ENCODE results near the gene RPL7A. TPM values are rescaled to one million over a fixed set of nuclear protein-coding genes. Genes with fewer than 3 reads are reported as not detected.
"Not testable (repeated sequence)": the region's sequence is repeated elsewhere in the genome, so short reads cannot be mapped to it uniquely, and the experiment has no call there.

The RPL7A gene
- total RNA-seq: 2,043 and 2,112 TPM in 2 replicates
- polyA plus RNA-seq: 2,090 and 2,329 TPM in 2 replicates
- polyA plus RNA-seq (2011; cell fraction: cytosol; rRNA removed): 4,289 and 4,302 TPM in 2 replicates
- polyA plus RNA-seq (2011; cell fraction: nucleus; rRNA removed): 1,496 and 1,897 TPM in 2 replicates
- 2,563 and 3,428 TPM in 2 replicates for polyA plus RNA-seq (2012)
- 1,837 and 1,880 TPM in 2 replicates for polyA minus RNA-seq
- polyA minus RNA-seq (2011; cell fraction: cytosol; rRNA and poly(A)+ RNA removed): 1,856 TPM
- polyA minus RNA-seq (2011; cell fraction: nucleus; rRNA and poly(A)+ RNA removed): 248 and 295 TPM in 2 replicates
- percentile 99 among the genes with signal in this experiment for Bru-seq, nascent RNA
- BruChase-seq, experiment 1, labeled RNA remaining after a 6-hour chase: percentile 100 among the genes with signal in this experiment
- BruChase-seq, experiment 2, labeled RNA remaining after a 2-hour chase: percentile 100 among the genes with signal in this experiment
- long read RNA-seq, transcript RPL7A-205 (8 exons, 941 nt): minor isoform, 18 of 902 reads
- long read RNA-seq, transcript RPL7A-202 (8 exons, 891 nt): major isoform, 320 of 902 reads
- long read RNA-seq, transcript RPL7A-208 (2 exons, 374 nt): minor isoform, 7 of 902 reads
- long read RNA-seq, partial matches to known transcripts: 539 of 902 reads
- long read RNA-seq, other reads (novel, unspliced or antisense): 15 of 902 reads

DNA sequence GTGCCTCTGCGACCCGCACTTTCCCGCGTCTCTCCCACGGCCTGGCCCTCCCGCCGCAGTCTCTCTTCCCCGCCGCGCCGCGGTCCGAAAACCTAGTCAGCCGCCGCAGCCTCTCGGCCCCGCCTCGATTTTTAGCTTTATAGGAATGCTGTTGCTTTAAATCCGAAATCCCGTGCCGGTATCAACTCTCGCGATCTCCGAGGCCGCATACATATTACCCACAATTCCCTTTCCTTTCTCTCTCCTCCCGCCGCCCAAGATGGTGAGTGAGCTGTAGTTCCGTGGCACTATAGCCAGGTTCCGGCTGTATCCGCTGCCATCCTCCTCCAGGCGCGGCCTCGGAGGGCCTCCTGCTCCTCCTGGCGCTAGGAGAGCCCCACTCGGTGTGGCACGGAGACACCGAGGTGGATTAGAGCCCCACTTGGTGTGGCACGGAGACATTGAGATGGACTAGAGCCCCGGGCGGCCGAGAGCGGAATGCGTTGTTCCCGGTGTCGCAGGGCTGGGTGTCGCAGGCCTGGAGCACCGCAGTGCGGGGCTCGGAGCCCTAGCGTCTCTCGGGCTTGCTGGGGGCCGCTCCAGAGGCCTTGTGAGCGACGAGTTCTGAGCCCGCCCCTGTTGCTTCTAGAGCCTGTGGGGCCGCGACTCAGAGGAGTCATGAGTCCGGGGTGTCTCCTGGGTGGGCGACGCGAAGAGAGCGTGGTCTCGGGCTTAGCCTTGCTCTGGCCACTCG, at the start of gene RPL7A, which contains the start of gene MED22:
Gene RPL7A, plus strand, starts transcription at position 234 of the 733 bp plus-strand sequence. Its CDS starts 26 bp downstream, at position 260.
Gene MED22, minus strand, starts transcription at position 147 of the 733 bp plus-strand sequence. CDS start 1,469 bp downstream, outside the sequence.
- Histone ChIP-seq H3K36me3 (ENCODE audit: control insufficient read depth in 2 of 2, extremely low read depth in 1 of 2, insufficient read depth in 2 of 2, low read length in 2 of 2) (peaks cover 18 to 48% of the 10 kb centered on the region in 2 experiments), H3K27ac (ENCODE audit: insufficient read depth, low read depth, low read length) (peak within 1 kb of the TSS; percentile 91), H3K9me3 (replicated peaks; ENCODE audit: control insufficient read depth, insufficient read depth, low read length) (no peaks in the 10 kb centered on the region), H3K9ac (replicated peaks; ENCODE audit: extremely low read depth, insufficient read depth, low read length) (peak within 1 kb of the TSS; percentile 98), H3K4me3 (replicated peaks in 1 of 3; ENCODE audit: insufficient read depth in 1 of 3, low read depth in 1 of 3, low read length in 3 of 3) (peak within 1 kb of the TSS; percentile 69 to 84 (median 83)), H3K79me2 (ENCODE audit: control insufficient read depth, insufficient read depth, low read length) (peaks cover 40% of the 10 kb centered on the region), H4K20me1 (replicated peaks; ENCODE audit: control insufficient read depth, extremely low read depth, insufficient read depth, low read length) (no peaks in the 10 kb centered on the region), H2AFZ (ENCODE audit: low read depth, low read length) (peak within 1 kb of the TSS; percentile 24), H3K9me1 (replicated peaks; ENCODE audit: control insufficient read depth, extremely low read depth, insufficient read depth, low read length) (no peaks in the 10 kb centered on the region), H3K4me2 (ENCODE audit: insufficient read depth, low read length) (peak within 1 kb of the TSS; percentile 93), H3K4me1 (ENCODE audit: control insufficient read depth, extremely low read depth, insufficient read depth, low read length) (peaks cover 14% of the 10 kb centered on the region), H3K27me3 (ENCODE audit: control insufficient read depth in 2 of 2, insufficient read depth in 2 of 2, low read length in 2 of 2) (no peaks in the 10 kb centered on the region)
- peak; percentile 97 for DNase-seq (ENCODE audit: low read depth, low spot score)
- ChIA-PET CTCF (interaction anchor here (1.0 to 1.1 kb wide), 3 partner anchors 18 to 30 kb away, joined by 3 read pairs; no protein-coding TSS in a partner anchor), POLR2A (interaction anchor here (0.6 to 1.7 kb wide), 8 partner anchors 9 to 180 kb away, joined by 3 to 10 read pairs (median 5); partner anchors contain the start of genes CACFD1, SLC2A6, STKLD1 and SURF1)
- FAIRE-seq: peak; percentile 97
- intact Hi-C loops (cut with micrococcal nuclease): loop anchor here (1.0 to 5.0 kb wide), 3 partner anchors 12 to 161 kb away; partner anchors contain the start of genes STKLD1, SURF4 and SURF6
- TSS peak; percentile 41 for BruUV-seq (replicated peaks)
- TF ChIP-seq GATA2 (IDR thresholded peaks at IDR 0.05; ENCODE audit: insufficient read depth, insufficient read length, low read depth, low read length): no peak
- TF ChIP-seq POLR2AphosphoS5 (IDR thresholded peaks at IDR 0.05; ENCODE audit: insufficient read depth, low read depth, low read length): peak; percentile 99
- TF ChIP-seq MYC (IDR thresholded peaks at IDR 0.05; ENCODE audit: low read depth, low read length): peak; percentile 10
- TF ChIP-seq POLR2A (IDR thresholded peaks at IDR 0.05; ENCODE audit: low read depth, low read length): peak; percentile 98
- dilution Hi-C loops (cut with MboI; ENCODE audit: extremely low pct_ligation_motif_present, low sequenced_read_pairs): no loop called here

DNA sequence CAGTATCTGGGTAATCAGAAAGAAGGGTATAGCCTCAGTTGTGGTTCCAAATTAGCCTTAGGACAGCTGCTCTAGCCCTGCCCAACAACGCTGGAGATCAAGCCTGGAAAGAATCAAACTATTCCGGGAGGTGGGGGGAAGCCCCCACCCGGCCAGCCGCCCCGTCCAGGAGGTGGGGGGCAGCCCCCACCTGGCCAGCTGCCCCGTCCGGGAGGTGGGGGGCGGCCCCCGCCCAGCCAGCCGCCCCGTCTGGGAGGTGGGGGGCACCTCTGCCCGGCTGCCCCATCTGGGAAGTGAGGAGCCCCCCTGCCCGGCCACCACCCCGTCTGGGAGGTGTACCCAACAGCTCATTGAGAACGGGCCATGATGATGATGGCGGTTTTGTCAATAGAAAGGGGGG, 48.0 kb upstream of the RPL7A start:
- H3K9me1 ChIP-seq (replicated peaks; ENCODE audit: control insufficient read depth, extremely low read depth, insufficient read depth, low read length); FAIRE-seq; H3K4me3 ChIP-seq (replicated peaks in 1 of 3; ENCODE audit: insufficient read depth in 1 of 3, low read depth in 1 of 3, low read length in 3 of 3); BruUV-seq (replicated peaks); H2AFZ ChIP-seq (ENCODE audit: low read depth, low read length); H3K4me2 ChIP-seq (ENCODE audit: insufficient read depth, low read length); H3K27ac ChIP-seq (ENCODE audit: insufficient read depth, low read depth, low read length); dilution Hi-C loops (cut with MboI; ENCODE audit: extremely low pct_ligation_motif_present, low sequenced_read_pairs); H3K27me3 ChIP-seq (ENCODE audit: control insufficient read depth in 2 of 2, insufficient read depth in 2 of 2, low read length in 2 of 2); H4K20me1 ChIP-seq (replicated peaks; ENCODE audit: control insufficient read depth, extremely low read depth, insufficient read depth, low read length); H3K4me1 ChIP-seq (ENCODE audit: control insufficient read depth, extremely low read depth, insufficient read depth, low read length); H3K9me3 ChIP-seq (replicated peaks; ENCODE audit: control insufficient read depth, insufficient read depth, low read length); CTCF ChIA-PET; H3K36me3 ChIP-seq (ENCODE audit: control insufficient read depth in 2 of 2, extremely low read depth in 1 of 2, insufficient read depth in 2 of 2, low read length in 2 of 2); DNase-seq (ENCODE audit: low read depth, low spot score); intact Hi-C loops (cut with micrococcal nuclease); POLR2A ChIA-PET; H3K9ac ChIP-seq (replicated peaks; ENCODE audit: extremely low read depth, insufficient read depth, low read length); H3K79me2 ChIP-seq (ENCODE audit: control insufficient read depth, insufficient read depth, low read length): not testable (repeated sequence)
